IPS-18a (cell line): ENCODE data around the gene KCNIP4.

Source experiments
- H3K27ac ChIP-seq: one replicate; pipeline ENCODE4 v1.5.1; 2013; ENCODE audit warnings: low read length
- H3K27me3 ChIP-seq: one replicate; pipeline ENCODE4 v1.6.1; 2013; ENCODE audit warnings: mild to moderate bottlenecking, low read length; ENCODE audit not compliant: control insufficient read depth, insufficient read depth
- H3K36me3 ChIP-seq: one replicate; pipeline ENCODE4 v1.6.1; 2013; ENCODE audit warnings: low read depth, low read length; ENCODE audit not compliant: control insufficient read depth
- H3K4me1 ChIP-seq: one replicate; pipeline ENCODE4 v1.6.1; 2013; ENCODE audit warnings: low read depth, low read length; ENCODE audit not compliant: control insufficient read depth
- H3K4me3 ChIP-seq: one replicate; pipeline ENCODE4 v1.5.1; 2013; ENCODE audit warnings: low read length
- H3K9ac ChIP-seq: one replicate; pipeline ENCODE4 v1.6.1; 2013; ENCODE audit warnings: mild to moderate bottlenecking, low read length, moderate library complexity
- H3K9me3 ChIP-seq: one replicate; pipeline ENCODE4 v1.6.1; 2013; ENCODE audit warnings: low read depth, low read length; ENCODE audit not compliant: control insufficient read depth

The KCNIP4 gene

DNA sequence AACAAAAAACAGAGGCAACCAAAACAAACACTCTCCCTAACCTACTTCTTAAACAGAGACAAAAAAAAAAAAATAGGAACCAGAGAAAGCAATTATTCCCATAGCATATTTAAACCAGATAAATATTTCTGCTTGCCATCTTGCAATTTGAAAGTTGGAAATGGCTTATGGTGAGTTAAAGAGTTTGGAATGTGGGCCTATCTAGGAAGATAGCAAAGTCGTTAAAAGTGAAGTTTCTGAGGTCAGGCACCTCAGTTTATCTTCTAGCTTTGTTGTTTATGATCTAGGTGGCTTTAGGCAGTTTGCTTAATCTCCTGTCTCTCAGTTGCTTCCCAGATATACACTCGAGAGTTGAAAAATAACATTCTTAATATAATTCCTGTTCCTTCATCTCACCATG is 284.2 kb downstream of the KCNIP4 start:
- no peaks in the 10 kb centered on the region for H3K27me3 ChIP-seq
- H3K9me3 ChIP-seq = no peaks in the 10 kb centered on the region
- H3K4me3 ChIP-seq = no peak overlapping the region
- H3K9ac ChIP-seq = no peak overlapping the region
- no peaks in the 10 kb centered on the region for H3K36me3 ChIP-seq
- no peak overlapping the region for H3K27ac ChIP-seq
- H3K4me1 ChIP-seq = no peaks in the 10 kb centered on the region

DNA sequence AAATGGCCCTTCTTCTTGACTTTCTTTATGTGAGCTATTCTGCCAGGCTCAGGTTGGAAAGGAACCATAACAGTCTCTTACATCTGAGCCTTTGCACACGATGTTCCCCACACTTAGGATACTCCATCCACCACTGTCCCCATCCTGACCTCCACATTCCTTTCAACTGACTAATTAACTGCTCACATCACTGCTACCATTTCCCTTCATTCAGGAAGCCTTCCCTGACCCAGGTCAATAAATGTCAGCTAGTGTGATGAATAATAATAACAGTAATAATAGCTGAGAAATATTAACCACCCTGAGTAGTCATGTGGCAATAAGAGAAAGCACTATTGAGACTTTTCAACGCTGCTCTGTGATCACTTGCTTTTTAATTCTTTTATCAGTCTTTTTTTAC is 291.7 kb downstream of the KCNIP4 start:
- no peaks in the 10 kb centered on the region for H3K36me3 ChIP-seq
- no peaks in the 10 kb centered on the region for H3K4me1 ChIP-seq
- no peaks in the 10 kb centered on the region for H3K9me3 ChIP-seq
- H3K4me3 ChIP-seq = no peak overlapping the region
- no peak overlapping the region for H3K9ac ChIP-seq
- H3K27me3 ChIP-seq = no peaks in the 10 kb centered on the region
- no peak overlapping the region for H3K27ac ChIP-seq

- Histone ChIP-seq H3K4me3 (no peak overlapping the region), H3K9me3 (no peaks in the 10 kb centered on the region), H3K9ac (no peak overlapping the region)
These were observed 293.5 kb downstream of the KCNIP4 start for GRCh38 chr4:21655031-21655430.

GRCh38 chr4:21652508-21653231 is 295.9 kb downstream of the KCNIP4 start:
- Histone ChIP-seq H3K4me1 (no peaks in the 10 kb centered on the region), H3K4me3 (no peak overlapping the region), H3K27me3 (no peaks in the 10 kb centered on the region), H3K27ac (no peak overlapping the region), H3K36me3 (no peaks in the 10 kb centered on the region), H3K9ac (no peak overlapping the region), H3K9me3 (no peaks in the 10 kb centered on the region)

More at GRCh38 chr4:21655031-21655430, 293.5 kb downstream of the KCNIP4 start:
- Histone ChIP-seq H3K27me3 (no peaks in the 10 kb centered on the region), H3K36me3 (no peaks in the 10 kb centered on the region), H3K27ac (no peak overlapping the region), H3K4me1 (no peaks in the 10 kb centered on the region)

GRCh38 chr4:21649391-21650090 is 299.0 kb downstream of the KCNIP4 start:
- Histone ChIP-seq H3K27ac (no peak overlapping the region), H3K9ac (no peak overlapping the region), H3K36me3 (no peaks in the 10 kb centered on the region), H3K27me3 (no peaks in the 10 kb centered on the region), H3K9me3 (no peaks in the 10 kb centered on the region), H3K4me3 (no peak overlapping the region), H3K4me1 (no peaks in the 10 kb centered on the region)

DNA sequence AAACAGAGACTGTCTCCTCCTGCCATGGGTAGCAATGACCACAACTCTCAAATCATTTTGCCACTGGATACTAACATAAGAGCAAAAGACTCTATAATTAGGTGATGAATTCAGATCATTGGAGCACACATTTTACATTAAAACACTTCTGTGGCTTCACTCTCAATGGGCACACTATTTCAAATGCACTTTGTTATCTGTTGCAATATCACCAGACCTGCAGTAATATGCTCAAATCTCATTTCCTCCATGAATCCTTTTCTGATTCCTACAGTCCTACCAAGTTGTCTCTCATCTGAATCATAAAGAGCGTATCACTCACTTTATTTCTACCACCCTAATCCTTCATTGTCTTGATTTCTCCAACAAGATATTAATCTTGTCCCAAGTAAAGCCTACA is 302.8 kb downstream of the KCNIP4 start:
- Histone ChIP-seq H3K4me1 (no peaks in the 10 kb centered on the region), H3K27ac (no peak overlapping the region), H3K9me3 (no peaks in the 10 kb centered on the region), H3K27me3 (no peaks in the 10 kb centered on the region), H3K9ac (no peak overlapping the region), H3K4me3 (no peak overlapping the region), H3K36me3 (no peaks in the 10 kb centered on the region)

- Histone ChIP-seq H3K27me3 (no peaks in the 10 kb centered on the region), H3K4me3 (no peak overlapping the region), H3K9ac (no peak overlapping the region), H3K9me3 (no peaks in the 10 kb centered on the region), H3K36me3 (no peaks in the 10 kb centered on the region), H3K4me1 (no peaks in the 10 kb centered on the region), H3K27ac (no peak overlapping the region)
These were observed 306.9 kb downstream of the KCNIP4 start for GRCh38 chr4:21641696-21642095.

GRCh38 chr4:21638171-21638725 is 310.3 kb downstream of the KCNIP4 start:
- Histone ChIP-seq H3K9me3 (no peaks in the 10 kb centered on the region), H3K9ac (no peak overlapping the region), H3K4me1 (no peaks in the 10 kb centered on the region), H3K27me3 (no peaks in the 10 kb centered on the region), H3K27ac (no peak overlapping the region), H3K36me3 (no peaks in the 10 kb centered on the region), H3K4me3 (no peak overlapping the region)

GRCh38 chr4:21628916-21629610 is 319.5 kb downstream of the KCNIP4 start:
- Histone ChIP-seq H3K4me1 (no peaks in the 10 kb centered on the region), H3K27me3 (no peaks in the 10 kb centered on the region), H3K27ac (no peak overlapping the region), H3K4me3 (no peak overlapping the region), H3K9me3 (no peaks in the 10 kb centered on the region), H3K36me3 (no peaks in the 10 kb centered on the region), H3K9ac (no peak overlapping the region)

GRCh38 chr4:21628116-21628670 is 320.4 kb downstream of the KCNIP4 start:
- no peak overlapping the region for H3K27ac ChIP-seq
- H3K4me1 ChIP-seq = no peaks in the 10 kb centered on the region
- H3K27me3 ChIP-seq = no peaks in the 10 kb centered on the region
- no peak overlapping the region for H3K9ac ChIP-seq
- no peaks in the 10 kb centered on the region for H3K36me3 ChIP-seq
- no peaks in the 10 kb centered on the region for H3K9me3 ChIP-seq
- H3K4me3 ChIP-seq = no peak overlapping the region

GRCh38 chr4:21625447-21625846 is 323.1 kb downstream of the KCNIP4 start:
- H3K9me3 ChIP-seq = no peaks in the 10 kb centered on the region
- no peaks in the 10 kb centered on the region for H3K4me1 ChIP-seq
- no peaks in the 10 kb centered on the region for H3K36me3 ChIP-seq
- H3K27me3 ChIP-seq = no peaks in the 10 kb centered on the region
- no peak overlapping the region for H3K4me3 ChIP-seq
- no peak overlapping the region for H3K27ac ChIP-seq
- H3K9ac ChIP-seq = no peak overlapping the region
